GM19240 (cell line): Measurements from ENCODE around the gene NPEPL1.

Source experiments
- DNase-seq: peaks from one replicate; pipeline ENCODE4 v3.0.0; 2011; ENCODE audit warnings: low spot score; ENCODE audit not compliant: insufficient read length

NPEPL1 gene

DNA sequence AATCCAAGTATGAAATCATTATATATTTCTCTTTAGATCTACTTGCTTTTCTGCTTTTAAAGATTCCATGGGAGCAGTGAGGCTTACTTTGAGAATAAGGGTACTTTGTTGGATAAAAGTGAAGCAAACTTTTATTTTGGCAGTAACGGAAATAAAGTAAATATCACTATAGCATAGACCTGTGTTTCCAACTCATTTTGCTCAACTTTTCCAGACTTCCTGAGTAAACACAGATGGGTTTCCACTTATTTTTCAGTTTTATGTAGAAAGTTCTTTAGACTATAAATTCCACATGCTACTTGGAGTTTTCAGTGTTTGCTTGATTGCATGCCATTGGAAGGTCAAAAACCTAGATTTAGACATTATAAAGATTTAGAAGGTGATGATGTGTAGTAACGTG, 35.3 kb upstream of the NPEPL1 start:
- DNase-seq = no peak

GRCh38 chr20:58657986-58658385, 34.6 kb upstream of the NPEPL1 start:
- DNase-seq = no peak

DNA sequence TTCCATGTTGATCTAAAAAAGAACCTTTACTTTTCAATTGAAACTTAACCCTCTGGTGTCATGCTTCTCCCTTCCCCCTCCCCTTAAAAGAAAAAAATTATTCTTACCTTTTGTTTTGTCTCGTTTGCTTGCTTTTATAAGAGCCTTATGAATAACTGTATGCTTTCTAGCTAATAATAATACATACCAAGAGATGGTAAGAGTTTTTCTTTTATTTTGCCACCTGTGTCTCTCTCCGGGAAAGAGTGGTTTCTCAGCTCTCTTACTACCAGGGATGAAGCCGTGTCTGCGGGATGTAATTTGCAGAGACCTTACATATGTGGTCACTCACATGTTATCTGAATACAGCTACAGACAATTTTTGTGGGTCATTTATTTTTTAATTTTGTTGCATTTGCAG, 33.8 kb upstream of the NPEPL1 start:
- DNase-seq = no peak

GRCh38 chr20:58659841-58660240, 32.8 kb upstream of the NPEPL1 start:
- DNase-seq = no peak

DNA sequence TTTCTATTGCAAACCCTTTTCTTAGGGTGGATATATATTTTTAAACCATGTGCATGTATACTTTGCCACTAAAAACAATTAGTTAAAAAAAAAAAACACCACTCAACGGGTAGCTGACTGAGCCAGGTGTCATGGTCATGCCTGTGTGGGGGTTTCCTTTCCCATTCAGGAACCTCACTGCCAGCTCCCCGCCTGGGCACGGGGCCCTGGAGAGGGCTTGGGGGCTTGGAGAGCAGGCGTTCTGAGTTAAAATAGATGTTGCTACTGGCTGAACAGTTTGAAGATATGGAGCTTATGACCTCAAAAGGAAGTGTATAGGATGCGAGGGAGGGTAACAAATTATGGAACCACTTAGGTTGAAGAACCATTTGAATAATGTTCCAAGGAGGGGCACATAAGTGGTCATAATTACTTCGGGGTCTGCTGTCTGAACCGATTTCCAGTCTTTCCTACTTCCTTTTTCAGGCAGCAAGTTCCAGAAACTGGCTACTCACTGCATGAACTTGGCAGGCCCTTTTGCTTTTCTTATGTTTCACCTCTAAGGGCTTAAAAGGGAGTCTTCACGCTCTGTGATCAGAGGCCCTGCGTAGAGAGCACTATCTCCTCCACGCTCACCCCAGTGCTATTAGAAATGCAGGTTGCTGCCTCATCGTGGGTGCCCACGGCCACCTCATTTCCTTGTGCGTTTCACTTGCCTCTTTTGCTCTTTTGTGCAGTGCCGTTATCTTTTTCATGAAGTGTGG, 31.6 kb upstream of the NPEPL1 start:
- no peak for DNase-seq

GRCh38 chr20:58661598-58662473, 30.8 kb upstream of the NPEPL1 start:
- no peak for DNase-seq

DNA sequence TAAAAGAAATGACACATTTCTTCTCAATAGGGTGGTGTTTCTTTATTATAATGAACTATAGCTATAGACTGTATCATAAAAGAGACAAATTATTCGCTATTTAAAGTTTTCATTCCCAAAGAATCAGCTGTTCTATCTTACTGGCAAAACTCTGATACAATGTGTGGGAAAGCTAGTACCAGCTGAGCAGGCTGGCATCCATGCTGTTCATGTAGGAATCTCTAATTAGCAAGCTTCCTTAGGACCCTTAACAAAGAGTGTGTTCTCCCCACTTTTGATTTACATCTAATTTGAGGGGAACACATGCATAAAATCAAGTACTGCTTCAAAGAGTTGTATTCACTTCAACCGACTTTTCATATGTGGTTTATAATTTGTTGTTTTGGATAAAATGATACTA, 28.3 kb upstream of the NPEPL1 start:
- DNase-seq = no peak

- no peak for DNase-seq
Observed at GRCh38 chr20:58664883-58665282, 27.7 kb upstream of the NPEPL1 start.

- no peak for DNase-seq
Observed at GRCh38 chr20:58665606-58666005, 27.0 kb upstream of the NPEPL1 start.

DNA sequence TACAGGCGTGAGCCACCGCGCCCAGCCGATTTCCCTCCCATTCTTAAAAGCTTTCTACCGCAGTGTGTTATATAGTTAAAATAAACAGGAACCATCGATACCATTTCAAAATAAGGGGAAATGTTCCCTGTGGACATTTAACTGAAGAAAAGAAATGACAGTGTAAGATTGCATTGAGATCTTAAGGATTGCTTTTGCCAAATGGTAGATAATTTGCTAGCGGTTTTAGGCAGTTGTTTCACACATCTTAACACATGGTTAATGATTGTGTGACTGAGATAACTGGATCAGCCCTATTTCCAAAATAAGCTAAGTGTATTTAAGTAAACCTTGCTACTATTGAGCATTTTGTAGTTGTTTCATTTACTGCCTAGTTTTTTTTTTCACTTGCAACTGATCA, 25.9 kb upstream of the NPEPL1 start:
- no peak for DNase-seq

DNA sequence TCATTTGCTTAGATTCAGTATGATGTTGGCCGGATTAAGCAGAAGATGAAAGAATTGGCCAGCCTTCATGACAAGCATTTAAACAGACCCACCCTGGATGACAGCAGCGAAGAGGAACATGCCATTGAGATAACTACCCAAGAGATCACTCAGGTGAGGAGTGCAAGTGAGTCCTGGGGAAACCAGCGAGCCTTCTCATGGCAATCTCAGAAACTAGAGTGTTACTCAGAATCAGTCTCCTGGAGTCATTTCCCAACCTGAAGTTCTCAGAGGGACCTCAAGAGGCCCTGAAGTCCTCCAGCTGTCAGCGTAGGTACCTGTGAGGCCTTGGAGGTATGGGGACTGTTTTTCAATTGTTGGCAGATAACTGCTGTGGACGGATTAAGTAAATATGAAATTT, 24.6 kb upstream of the NPEPL1 start:
- no peak for DNase-seq

GRCh38 chr20:58668901-58669286, 23.7 kb upstream of the NPEPL1 start:
- DNase-seq = no peak

GRCh38 chr20:58669287-58670006, 23.2 kb upstream of the NPEPL1 start:
- DNase-seq = no peak

- no peak for DNase-seq
Observed at GRCh38 chr20:58670102-58670501, 22.5 kb upstream of the NPEPL1 start.

GRCh38 chr20:58670659-58671058, 21.9 kb upstream of the NPEPL1 start:
- no peak for DNase-seq

DNA sequence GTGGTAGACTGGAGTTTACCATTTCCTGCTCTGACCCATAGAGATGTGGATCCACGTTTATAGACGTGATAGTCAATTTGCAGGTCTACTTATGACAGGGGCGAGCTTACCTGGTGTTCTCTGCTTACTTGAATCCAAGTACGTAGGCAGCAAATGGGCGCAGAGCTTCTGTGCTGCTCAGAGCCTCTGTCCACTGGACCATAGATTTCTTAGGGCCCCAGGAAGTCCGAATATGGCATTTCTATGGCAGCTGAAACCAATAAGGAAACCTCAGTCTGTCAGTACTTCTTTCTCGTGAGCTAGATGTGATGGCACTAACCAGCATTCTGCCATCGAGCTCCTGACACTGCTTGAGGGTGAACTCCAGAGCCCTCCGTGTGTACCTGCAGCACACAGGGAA, 19.5 kb upstream of the NPEPL1 start:
- no peak for DNase-seq

DNA sequence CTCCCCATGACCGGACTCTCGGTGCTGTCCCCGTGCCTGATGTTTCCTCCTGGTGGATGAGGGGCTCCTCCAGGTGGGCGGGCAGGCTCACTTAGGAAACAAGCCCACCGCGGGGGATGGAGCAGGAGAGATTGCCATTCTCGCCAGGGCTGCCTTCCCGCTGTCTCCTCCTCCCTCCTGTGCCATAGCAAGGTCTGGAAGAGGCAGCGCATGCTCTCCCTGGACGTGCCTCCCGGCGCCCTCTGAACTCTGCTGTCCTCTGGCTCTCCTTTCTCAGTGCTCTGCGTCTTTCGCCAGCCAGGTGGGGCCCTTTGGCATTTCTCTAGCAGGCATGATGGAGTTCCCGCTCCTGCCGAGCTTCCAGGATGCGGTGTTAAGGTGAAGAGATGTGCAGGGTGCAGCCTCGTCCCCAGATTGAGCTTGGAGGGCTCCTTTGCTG, 17.4 kb upstream of the NPEPL1 start:
- no peak for DNase-seq

- no peak for DNase-seq
Observed at GRCh38 chr20:58675641-58676040, 17.0 kb upstream of the NPEPL1 start.

DNA sequence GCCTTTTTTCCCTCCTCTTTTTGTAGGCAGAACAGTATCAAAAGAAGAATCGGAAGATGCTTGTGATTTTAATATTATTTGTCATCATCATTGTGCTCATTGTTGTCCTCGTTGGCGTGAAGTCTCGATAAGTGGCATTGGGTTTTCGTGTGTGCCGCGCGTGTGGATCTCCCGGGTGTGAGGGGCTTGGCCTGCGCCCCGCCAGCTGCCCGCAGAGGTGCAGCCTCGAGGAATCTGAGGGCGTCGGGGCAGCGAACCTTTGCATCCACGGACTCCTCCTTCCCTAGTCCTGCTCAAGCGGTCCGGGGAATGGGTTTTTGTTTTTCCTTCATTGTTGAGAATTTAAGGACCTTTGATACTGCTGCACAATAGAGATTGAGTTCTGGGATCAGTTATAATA, 16.4 kb upstream of the NPEPL1 start:
- no peak for DNase-seq

- no peak for DNase-seq
Observed at GRCh38 chr20:58677079-58677604, 15.5 kb upstream of the NPEPL1 start.

DNA sequence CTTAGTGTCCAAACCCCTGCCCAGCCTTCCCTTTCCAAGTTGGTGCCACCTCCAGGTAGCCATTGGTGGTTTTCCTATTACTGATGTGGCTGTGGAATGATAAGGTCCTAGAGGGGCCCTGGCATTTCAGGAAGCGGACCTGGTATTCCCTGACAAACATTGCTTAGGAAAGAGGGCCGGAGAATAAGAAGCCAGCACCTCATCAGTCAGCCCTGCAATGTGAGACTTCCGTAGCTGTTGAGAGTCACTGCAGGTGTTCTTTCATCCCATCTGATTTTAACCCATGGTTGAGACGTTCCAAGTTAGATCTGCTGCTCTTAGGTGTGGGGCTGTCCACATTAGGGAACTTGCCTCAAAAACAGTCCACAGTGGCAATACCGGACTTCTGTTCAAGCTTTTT, 14.8 kb upstream of the NPEPL1 start:
- DNase-seq = no peak

DNA sequence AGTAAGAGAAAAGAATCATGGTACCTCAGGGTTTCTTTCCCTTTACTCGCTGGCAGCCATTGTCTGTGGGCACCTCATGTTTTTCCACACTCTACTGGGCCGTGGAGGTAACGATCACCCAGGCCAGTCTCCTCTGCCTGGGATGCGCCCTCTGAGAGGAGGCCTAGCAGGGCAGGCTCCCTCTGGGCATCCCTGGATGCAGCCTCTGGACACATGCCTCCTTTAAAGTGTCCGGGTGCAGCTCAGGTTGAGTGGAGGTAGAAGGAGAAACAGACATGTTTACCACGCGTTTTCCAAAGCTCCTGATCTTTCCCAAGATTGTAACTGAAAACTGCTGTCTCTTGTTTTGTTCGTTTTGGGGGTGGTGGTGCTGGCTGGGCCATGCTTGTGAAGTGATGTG, 13.8 kb upstream of the NPEPL1 start:
- DNase-seq = no peak
